ENCODE data around the gene MNT.
A peak's percentile ranks its signal among the peaks of the same experiment; 100 is the strongest.

The MNT gene

GRCh38 chr17:2416010-2416734, 15.3 kb upstream of the MNT start:
- DNase-seq (ENCODE audit: low read depth, low spot score) = peak; percentile 80

GRCh38 chr17:2415081-2415480, 14.2 kb upstream of the MNT start:
- DNase-seq (ENCODE audit: low read depth, low spot score) = no peak

GRCh38 chr17:2414446-2415064, 13.7 kb upstream of the MNT start:
- DNase-seq (ENCODE audit: low read depth, low spot score) = no peak

GRCh38 chr17:2412561-2413021, 11.7 kb upstream of the MNT start:
- DNase-seq (ENCODE audit: low read depth, low spot score) = no peak

- DNase-seq (ENCODE audit: low read depth, low spot score) = no peak
These were observed 10.1 kb upstream of the MNT start for GRCh38 chr17:2410951-2411350.

GRCh38 chr17:2406903-2407790, 6.3 kb upstream of the MNT start:
- no peak for DNase-seq (ENCODE audit: low read depth, low spot score)

- DNase-seq (ENCODE audit: low read depth, low spot score) = no peak
These were observed 5.5 kb upstream of the MNT start for GRCh38 chr17:2406271-2406902.

GRCh38 chr17:2405247-2405926, 4.5 kb upstream of the MNT start:
- DNase-seq (ENCODE audit: low read depth, low spot score) = no peak

GRCh38 chr17:2403044-2403443, 2.2 kb upstream of the MNT start:
- DNase-seq (ENCODE audit: low read depth, low spot score) = no peak

GRCh38 chr17:2402544-2402943, 1.7 kb upstream of the MNT start:
- DNase-seq (ENCODE audit: low read depth, low spot score) = no peak

GRCh38 chr17:2401426-2402221, 764 bp upstream of the MNT start:
- peak; percentile 100 for DNase-seq (ENCODE audit: low read depth, low spot score)

GRCh38 chr17:2400474-2400866, 390 bp downstream of the MNT start:
- DNase-seq (ENCODE audit: low read depth, low spot score) = peak; percentile 35

- DNase-seq (ENCODE audit: low read depth, low spot score) = peak; percentile 83
These were observed 1.0 kb downstream of the MNT start for GRCh38 chr17:2399572-2400473.

- peak; percentile 26 for DNase-seq (ENCODE audit: low read depth, low spot score)
These were observed 1.9 kb downstream of the MNT start for GRCh38 chr17:2398655-2399571.

GRCh38 chr17:2398182-2398581, 2.7 kb downstream of the MNT start:
- DNase-seq (ENCODE audit: low read depth, low spot score) = no peak

GRCh38 chr17:2397247-2398171, 3.4 kb downstream of the MNT start:
- no peak for DNase-seq (ENCODE audit: low read depth, low spot score)

GRCh38 chr17:2396568-2397246, 4.2 kb downstream of the MNT start:
- DNase-seq (ENCODE audit: low read depth, low spot score) = no peak

All from activated CD4-positive, CD25-positive, alpha-beta regulatory T cell treated with anti-CD3 and anti-CD28 coated beads, Interleukin-2, amount 50 U/mL, for 16 hours (primary cell).